GM18868 (cell line): ENCODE results near the gene TP53RK.

ENCODE experiments used
- ATAC-seq: cut with Tn5 transposase; IDR thresholded peaks from one replicate; pipeline ENCODE4 v1.9.1; 2021; ENCODE audit warnings: mild to moderate bottlenecking, moderate library complexity; ENCODE audit not compliant: unreplicated experiment

TP53RK gene

GRCh38 chr20:46689082-46689753 lies at the start of gene TP53RK:
Gene TP53RK (minus strand): TSS chr20:46689444. CDS start chr20:46689414, 30 bp downstream.
- ATAC-seq, result peak; percentile 88

DNA sequence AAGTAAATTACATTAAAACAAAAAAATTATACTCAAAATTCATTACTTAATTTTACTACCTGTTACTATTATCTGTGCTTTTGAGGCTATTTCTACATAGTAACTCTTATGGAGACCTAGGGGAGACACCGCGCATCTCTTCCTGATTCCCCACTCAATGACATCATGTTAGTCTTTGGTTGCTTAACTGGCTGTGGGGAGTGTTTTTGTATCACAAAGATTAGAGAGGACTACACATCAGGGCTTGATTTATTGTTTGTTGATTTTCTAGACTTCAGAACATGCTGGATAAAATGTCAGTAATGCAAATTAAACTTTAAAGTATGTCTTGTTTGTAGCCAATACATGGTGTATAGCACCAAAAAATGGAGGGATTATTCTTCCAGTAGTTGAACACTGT lies 46.2 kb upstream of the TP53RK start:
- no peak for ATAC-seq

DNA sequence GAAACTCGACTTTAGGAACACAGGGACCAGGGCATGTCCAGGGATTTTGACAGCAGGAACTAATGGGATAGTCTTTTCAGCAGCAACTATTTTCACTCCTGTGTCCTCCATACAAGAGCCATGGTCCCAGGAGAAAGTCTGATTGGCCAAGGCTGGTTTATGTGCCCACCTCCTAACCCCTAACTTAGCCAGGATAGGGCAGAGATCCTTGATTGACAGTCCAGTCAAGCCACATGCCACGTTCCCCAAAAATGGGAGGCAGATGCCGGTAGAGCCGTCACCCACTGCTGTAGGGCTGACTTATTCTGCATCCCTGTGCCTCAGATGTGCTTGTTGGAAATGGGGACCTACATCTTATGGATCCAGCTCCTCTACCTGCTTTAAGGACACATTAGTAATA lies 42.5 kb upstream of the TP53RK start:
- ATAC-seq, result no peak

GRCh38 chr20:46725186-46726165 lies 36.2 kb upstream of the TP53RK start:
- no peak for ATAC-seq

DNA sequence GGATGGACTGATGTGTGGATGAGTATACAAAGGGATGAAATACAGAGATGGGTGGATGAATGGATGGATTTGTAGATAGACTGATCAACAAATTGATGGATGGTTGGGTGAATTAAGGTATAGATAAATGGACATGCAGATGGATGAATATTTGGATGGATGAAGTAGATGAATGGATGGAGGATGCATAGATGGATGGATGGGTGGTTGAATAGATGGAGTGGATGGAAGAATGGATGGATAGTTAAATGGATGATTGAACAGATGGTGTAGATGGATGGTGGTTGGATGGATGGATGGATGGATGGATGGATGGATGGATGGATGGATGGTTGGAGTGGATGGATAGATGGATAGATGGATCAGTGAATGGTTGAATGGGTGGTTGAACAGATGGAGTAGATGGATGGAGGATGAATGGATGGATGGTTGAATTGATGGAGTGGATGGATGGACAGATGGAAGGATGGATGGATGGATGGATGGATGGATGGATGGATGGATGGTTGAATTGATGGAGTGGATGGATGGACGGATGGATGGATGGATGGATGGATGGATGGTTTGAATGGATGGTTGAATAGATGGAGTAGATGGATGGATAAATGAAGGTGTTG lies 35.2 kb upstream of the TP53RK start:
- ATAC-seq, result no peak

DNA sequence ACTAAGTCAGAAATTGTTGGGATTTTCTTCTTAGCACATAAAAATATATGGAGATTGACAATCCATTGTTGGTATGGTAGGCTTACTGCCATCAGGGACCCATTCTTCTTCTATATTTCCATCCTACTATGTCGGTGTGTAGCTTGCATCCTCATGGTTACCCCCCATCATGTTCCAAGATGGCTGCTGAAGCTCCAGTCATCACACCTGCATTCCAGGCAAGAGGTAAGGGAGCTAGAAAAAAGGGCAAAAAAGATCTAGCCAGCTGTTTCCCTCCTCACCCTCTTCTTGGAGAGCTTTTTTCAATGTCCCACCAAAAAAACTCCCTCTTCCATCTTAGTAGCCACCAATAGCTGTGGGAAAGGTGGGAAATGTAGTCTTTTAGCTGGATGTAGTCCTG lies 33.8 kb upstream of the TP53RK start:
- ATAC-seq, result no peak

- no peak for ATAC-seq
Measured at GRCh38 chr20:46722450-46722849, 33.2 kb upstream of the TP53RK start.

DNA sequence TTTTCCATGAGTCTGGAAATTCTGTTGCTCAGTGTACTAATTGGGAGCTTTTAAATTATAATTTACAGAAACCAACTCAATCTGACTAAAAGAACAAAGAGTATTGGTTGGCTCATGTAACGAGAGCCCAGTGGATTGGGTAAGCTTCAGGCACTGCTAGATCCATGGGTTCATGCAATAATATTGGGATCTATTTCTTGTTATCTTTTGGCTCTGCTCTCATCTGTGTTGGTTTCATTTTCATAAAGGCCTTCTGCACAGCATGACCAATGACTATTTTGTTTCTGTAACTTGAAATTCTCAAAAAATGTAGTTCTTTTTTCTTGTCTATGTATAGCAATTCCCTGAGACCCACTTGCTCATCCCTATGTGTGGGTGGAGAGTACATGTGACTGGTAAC lies 32.2 kb upstream of the TP53RK start:
- ATAC-seq, result no peak

DNA sequence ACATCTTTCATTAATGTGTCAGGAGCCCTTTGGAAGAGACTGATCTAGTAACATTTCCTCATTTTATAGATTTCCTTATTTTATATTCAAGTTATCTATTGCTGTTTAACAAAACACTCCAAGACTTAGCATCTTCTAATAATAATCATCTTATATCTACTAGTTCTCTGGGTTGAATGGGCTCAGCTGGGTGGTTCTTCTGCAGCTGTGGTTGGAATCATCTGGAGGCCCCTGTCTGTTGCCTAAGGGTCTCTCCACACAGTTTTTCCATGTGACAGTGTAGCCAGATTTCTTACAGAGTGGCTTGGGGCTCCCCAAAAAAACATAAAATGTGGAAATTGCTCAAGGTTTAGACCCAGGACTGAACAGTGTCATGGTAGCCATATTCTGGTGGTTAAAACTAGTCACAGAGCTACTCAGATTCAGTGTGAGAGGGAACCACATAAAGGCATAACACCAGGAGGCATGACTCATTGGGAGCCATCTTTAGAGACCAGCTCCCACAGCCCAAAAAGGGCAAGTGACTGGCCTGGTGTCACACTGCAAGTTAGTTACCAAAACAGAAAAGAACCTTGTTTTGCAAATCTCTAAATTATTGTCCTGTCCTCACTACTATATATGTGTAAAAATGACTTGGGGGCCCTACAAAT lies 31.7 kb upstream of the TP53RK start:
- no peak for ATAC-seq

DNA sequence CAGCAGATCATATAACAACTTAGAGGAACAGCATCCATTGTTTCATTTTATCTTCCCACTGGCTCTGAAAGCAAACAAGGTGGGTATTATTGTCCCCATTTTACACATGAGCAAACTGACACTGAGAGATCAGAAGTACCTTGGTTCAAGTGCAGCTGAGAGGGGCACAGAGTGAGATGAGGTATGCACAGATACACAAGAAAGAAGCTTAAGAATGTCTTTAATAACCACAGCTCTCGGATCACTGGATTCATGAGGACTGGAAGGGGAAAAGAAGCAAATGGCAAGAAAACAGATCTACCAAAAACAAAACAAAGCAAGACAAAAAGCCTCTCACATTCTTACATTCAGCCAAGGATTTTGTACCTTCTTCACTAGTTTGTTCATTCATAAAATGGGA lies 30.8 kb upstream of the TP53RK start:
- no peak for ATAC-seq

GRCh38 chr20:46717818-46718541 lies 28.7 kb upstream of the TP53RK start:
- ATAC-seq, result no peak

- ATAC-seq, result no peak
Measured at GRCh38 chr20:46715292-46715756, 26.1 kb upstream of the TP53RK start.

GRCh38 chr20:46713957-46714834 lies 25.0 kb upstream of the TP53RK start:
- no peak for ATAC-seq

- ATAC-seq, result no peak
Measured at GRCh38 chr20:46712056-46712636, 22.9 kb upstream of the TP53RK start.

DNA sequence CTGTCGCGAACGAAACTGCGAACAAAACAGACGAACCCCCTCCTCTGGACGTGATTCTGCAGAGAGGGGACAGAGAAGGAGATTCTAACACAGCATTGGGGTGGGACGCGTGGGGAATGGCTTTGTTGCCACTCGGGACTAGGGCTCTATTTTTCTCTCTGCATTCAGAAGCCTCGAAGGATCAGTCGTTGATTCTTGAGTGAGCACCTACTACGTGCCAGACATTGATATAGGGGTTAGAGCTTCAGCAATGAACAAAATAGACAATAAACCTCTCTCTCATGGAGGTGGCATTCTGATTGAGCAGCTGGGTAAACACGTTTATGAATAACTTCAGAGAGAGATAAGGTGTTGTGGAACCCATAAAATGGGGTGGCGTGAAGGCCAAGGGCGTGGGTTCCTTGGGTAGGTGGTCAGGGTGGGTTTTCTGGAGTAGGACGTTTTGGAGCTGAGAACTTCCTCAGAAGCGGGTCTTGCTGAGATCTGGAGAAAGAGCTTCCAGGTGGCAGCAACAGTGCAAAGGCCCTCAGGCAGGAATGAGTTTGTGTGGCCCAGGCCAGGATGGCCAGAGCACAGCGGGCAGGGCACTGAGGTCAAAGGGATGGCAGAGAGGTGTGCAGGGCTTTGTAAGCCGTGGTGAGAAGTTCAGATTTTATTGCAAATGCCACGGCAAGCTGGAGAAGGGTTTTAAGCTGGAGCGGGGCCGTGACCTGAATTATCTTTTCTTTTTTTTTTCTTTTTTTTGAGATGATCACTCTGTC lies 21.1 kb upstream of the TP53RK start:
- ATAC-seq, result no peak

- no peak for ATAC-seq
Measured at GRCh38 chr20:46709459-46710152, 20.4 kb upstream of the TP53RK start, which contains the start of gene SLC2A10. Gene SLC2A10 (plus strand): TSS chr20:46709649. CDS start chr20:46709737, 88 bp downstream.

DNA sequence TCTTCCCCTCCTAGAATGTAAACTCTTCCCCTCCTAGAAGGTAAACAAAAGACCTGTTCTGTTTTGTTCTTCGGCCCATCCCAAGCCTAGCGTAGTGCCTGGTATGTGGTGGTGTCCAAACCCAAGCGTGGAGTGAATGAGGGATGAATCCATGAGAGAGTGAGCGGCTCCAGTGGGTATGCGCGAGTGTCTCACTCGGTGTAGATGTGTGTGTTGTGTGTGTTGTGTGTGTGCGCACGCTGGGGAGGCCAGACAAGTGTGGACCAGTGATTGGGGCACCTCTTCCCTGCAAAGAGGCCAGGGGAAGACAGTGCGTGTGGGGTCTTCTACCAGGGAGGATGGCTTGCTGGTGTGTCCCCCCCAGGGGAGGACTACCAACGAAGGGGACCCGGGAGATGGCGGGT lies 19.8 kb upstream of the TP53RK start:
- no peak for ATAC-seq
